ENCODE measurements around the gene C6.
"Not testable (repeated sequence)": the region's sequence is repeated elsewhere in the genome, so short reads cannot be mapped to it uniquely, and the experiment has no call there.

C6 gene

GRCh38 chr5:41213340-41213739 is at the start of gene C6:
Gene C6, minus strand, starts transcription at chr5:41213532. Its CDS starts 10,302 bp downstream, at chr5:41203230.
- no peak for DNase-seq

GRCh38 chr5:41256400-41256799 is 43.1 kb upstream of the C6 start:
- DNase-seq, result no peak

- DNase-seq, result no peak
Observed at GRCh38 chr5:41253109-41253508, 39.8 kb upstream of the C6 start.

- DNase-seq, result no peak
Observed at GRCh38 chr5:41252036-41252435, 38.7 kb upstream of the C6 start.

GRCh38 chr5:41250351-41250987 is 37.1 kb upstream of the C6 start:
- DNase-seq, result no peak

- DNase-seq, result no peak
Observed at GRCh38 chr5:41247135-41247534, 33.8 kb upstream of the C6 start.

- DNase-seq, result no peak
Observed at GRCh38 chr5:41246376-41246775, 33.0 kb upstream of the C6 start.

- no peak for DNase-seq
Observed at GRCh38 chr5:41243558-41243957, 30.2 kb upstream of the C6 start.

- no peak for DNase-seq
Observed at GRCh38 chr5:41240985-41241384, 27.7 kb upstream of the C6 start.

- DNase-seq, result no peak
Observed at GRCh38 chr5:41240390-41240789, 27.1 kb upstream of the C6 start.

- DNase-seq, result no peak
Observed at GRCh38 chr5:41234475-41234874, 21.1 kb upstream of the C6 start.

- DNase-seq, result no peak
Observed at GRCh38 chr5:41232797-41233196, 19.5 kb upstream of the C6 start.

GRCh38 chr5:41230276-41230675 is 16.9 kb upstream of the C6 start:
- not testable (repeated sequence) for DNase-seq

GRCh38 chr5:41223962-41224361 is 10.6 kb upstream of the C6 start:
- no peak for DNase-seq

- no peak for DNase-seq
Observed at GRCh38 chr5:41219658-41220269, 6.4 kb upstream of the C6 start.

GRCh38 chr5:41218929-41219657 is 5.8 kb upstream of the C6 start:
- DNase-seq, result no peak

- DNase-seq, result no peak
Observed at GRCh38 chr5:41214182-41214581, 850 bp upstream of the C6 start.

GRCh38 chr5:41212935-41213334 is 397 bp downstream of the C6 start:
- DNase-seq, result no peak

GRCh38 chr5:41211417-41211816 is 1.9 kb downstream of the C6 start:
- DNase-seq, result no peak

GRCh38 chr5:41205475-41205874 is 7.9 kb downstream of the C6 start:
- not testable (repeated sequence) for DNase-seq

- DNase-seq, result no peak
Observed at GRCh38 chr5:41203033-41203432, 10.3 kb downstream of the C6 start.

- no peak for DNase-seq
Observed at GRCh38 chr5:41201082-41201772, 12.1 kb downstream of the C6 start.

- no peak for DNase-seq
Observed at GRCh38 chr5:41200506-41200905, 12.8 kb downstream of the C6 start.

- no peak for DNase-seq
Observed at GRCh38 chr5:41199660-41200059, 13.7 kb downstream of the C6 start.

Measured in COR-L47 (cell line).